ENCODE data around the gene ZNF438. TPM values are rescaled to one million over a fixed set of nuclear protein-coding genes. Genes with fewer than 3 reads are reported as not detected.

Gene ZNF438
- polyA plus RNA-seq, 1 experiment: 5.0 TPM

GRCh38 chr10:30806850-30807249 lies 224.8 kb downstream of the ZNF438 start:
- ChIA-PET POLR2A (no interaction called here), CTCF (no interaction called here)
- no peak for DNase-seq (ENCODE audit: low read depth, low spot score)

GRCh38 chr10:30805061-30805460 lies 226.6 kb downstream of the ZNF438 start:
- no peak overlapping the region for H3K4me3 ChIP-seq (ENCODE audit: low read depth, low read length)
- ChIA-PET POLR2A (no interaction called here), CTCF (interaction anchor here (0.5 kb wide), 1 partner anchor 920 kb away, joined by 3 read pairs; no protein-coding TSS in a partner anchor)
- no peak overlapping the region for H3K27ac ChIP-seq (ENCODE audit: low read depth, low read length)
- no peaks in the 10 kb centered on the region for H3K27me3 ChIP-seq (ENCODE audit: control insufficient read depth, insufficient read depth, low read length)
- no peak for TF ChIP-seq CTCF (IDR thresholded peaks at IDR 0.05; ENCODE audit: low read depth, low read length)
- no peak for DNase-seq (ENCODE audit: low read depth, low spot score)
- no peaks in the 10 kb centered on the region for H3K9me3 ChIP-seq (ENCODE audit: control insufficient read depth, insufficient read depth, low read length)

More at GRCh38 chr10:30806850-30807249, 224.8 kb downstream of the ZNF438 start:
- Histone ChIP-seq H3K27me3 (ENCODE audit: control insufficient read depth, insufficient read depth, low read length) (no peaks in the 10 kb centered on the region), H3K27ac (ENCODE audit: low read depth, low read length) (no peak overlapping the region), H3K9me3 (ENCODE audit: control insufficient read depth, insufficient read depth, low read length) (no peaks in the 10 kb centered on the region), H3K4me3 (ENCODE audit: low read depth, low read length) (no peak overlapping the region)
- no peak for TF ChIP-seq CTCF (IDR thresholded peaks at IDR 0.05; ENCODE audit: low read depth, low read length)

- Histone ChIP-seq H3K27ac (ENCODE audit: low read depth, low read length) (no peak overlapping the region), H3K9me3 (ENCODE audit: control insufficient read depth, insufficient read depth, low read length) (no peaks in the 10 kb centered on the region), H3K4me3 (ENCODE audit: low read depth, low read length) (no peak overlapping the region), H3K27me3 (ENCODE audit: control insufficient read depth, insufficient read depth, low read length) (no peaks in the 10 kb centered on the region)
- no peak for TF ChIP-seq CTCF (IDR thresholded peaks at IDR 0.05; ENCODE audit: low read depth, low read length)
- DNase-seq (ENCODE audit: low read depth, low spot score): no peak
- CTCF ChIA-PET: interaction anchor here (0.5 kb wide), 1 partner anchor 921 kb away, joined by 3 read pairs; no protein-coding TSS in a partner anchor
- POLR2A ChIA-PET: no interaction called here
Observed at GRCh38 chr10:30804478-30805055, 227.1 kb downstream of the ZNF438 start.

GRCh38 chr10:30803892-30804322 lies 227.8 kb downstream of the ZNF438 start:
- H3K27ac ChIP-seq (ENCODE audit: low read depth, low read length): peak overlapping the region; percentile 0
- H3K9me3 ChIP-seq (ENCODE audit: control insufficient read depth, insufficient read depth, low read length): no peaks in the 10 kb centered on the region
- no peaks in the 10 kb centered on the region for H3K27me3 ChIP-seq (ENCODE audit: control insufficient read depth, insufficient read depth, low read length)
- POLR2A ChIA-PET: no interaction called here
- no peak overlapping the region for H3K4me3 ChIP-seq (ENCODE audit: low read depth, low read length)
- TF ChIP-seq CTCF (IDR thresholded peaks at IDR 0.05; ENCODE audit: low read depth, low read length): no peak
- CTCF ChIA-PET: no interaction called here
- DNase-seq (ENCODE audit: low read depth, low spot score): peak; percentile 52

- Histone ChIP-seq H3K4me3 (ENCODE audit: low read depth, low read length) (no peak overlapping the region), H3K27me3 (ENCODE audit: control insufficient read depth, insufficient read depth, low read length) (no peaks in the 10 kb centered on the region), H3K9me3 (ENCODE audit: control insufficient read depth, insufficient read depth, low read length) (no peaks in the 10 kb centered on the region), H3K27ac (ENCODE audit: low read depth, low read length) (peak overlapping the region; percentile 0)
- no peak for TF ChIP-seq CTCF (IDR thresholded peaks at IDR 0.05; ENCODE audit: low read depth, low read length)
- ChIA-PET CTCF (no interaction called here), POLR2A (no interaction called here)
- DNase-seq (ENCODE audit: low read depth, low spot score): no peak
Observed at GRCh38 chr10:30803058-30803457, 228.6 kb downstream of the ZNF438 start.
